Testis (tissue), 3 donors: ENCODE measurements around the gene OSBPL8. TPM values are rescaled to one million over a fixed set of nuclear protein-coding genes. Genes with fewer than 3 reads are reported as not detected.

ENCODE experiments used
- DNase-seq: peaks from one replicate; pipeline ENCODE4 v3.0.0-alpha.2; 2019
- H3K27ac ChIP-seq, 2 donors: fragments of 200-600 bp; sonication (generic); one replicate each; pipeline ENCODE4 v1.5.1; 2019
- H3K27me3 ChIP-seq: fragments of 200-600 bp; sonication (generic); one replicate; pipeline ENCODE4 v1.5.1; 2019
- H3K36me3 ChIP-seq: fragments of 200-600 bp; sonication (generic); one replicate; pipeline ENCODE4 v1.5.1; 2017; ENCODE audit warnings: low read depth; ENCODE audit errors: missing control alignments
- H3K4me1 ChIP-seq: fragments of 200-600 bp; sonication (generic); one replicate; pipeline ENCODE4 v1.5.1; 2019
- H3K4me3 ChIP-seq, 2 donors: fragments of 200-600 bp; sonication (generic); one replicate each; pipeline ENCODE4 v1.5.1; 2017 to 2019
- H3K9me3 ChIP-seq: fragments of 200-600 bp; sonication (generic); one replicate; pipeline ENCODE4 v1.5.1; 2017
- CTCF ChIP-seq, 3 experiments: fragments of 450-650 bp in 2 of 3; fragments of 200-600 bp in 1 of 3; sonication (generic) in 1 of 3; IDR thresholded peaks; one replicate each; pipeline ENCODE4 v1.5.1; 2016 to 2019; ENCODE audit warnings: antibody characterized with exemption in 3 of 3, mild to moderate bottlenecking in 2 of 3, moderate library complexity in 1 of 3
- POLR2A ChIP-seq: fragments of 450-650 bp; IDR thresholded peaks from one replicate; pipeline ENCODE4 v1.6.1; 2017; ENCODE audit warnings: antibody characterized with exemption, mild to moderate bottlenecking, moderate library complexity
- WGBS, 2 donors: methylation state at CpG; one replicate each; pipeline ENCODE4 v1.1.5; 2018; 5-methylcytosine and 5-hydroxymethylcytosine counted together
- intact Hi-C: fragments of 100-400 bp; cut with DNase I; formaldehyde crosslinking; loops from one replicate; pipeline ENCODE4 v1.15.1; 2023; ENCODE audit warnings: low total_unique reads
- polyA plus RNA-seq: library from polyadenylated mRNA; stranded (reverse); fragments of 350-450 nt; fragmentation: Illumina TruSeq; extraction: RNeasy Lipid Tissue Mini Kit (QIAGEN cat#74804); gene quantifications from one replicate; pipeline ENCODE4 v1.2.3, GENCODE V29; 2014; ENCODE audit warnings: low read depth, low replicate concordance; ENCODE audit not compliant: insufficient read depth
- total RNA-seq, 2 donors: library from RNA; depleted of rRNA; stranded (reverse); fragments of >200 nt; gene quantifications; one replicate each; pipeline ENCODE4 v1.2.3, GENCODE V29; 2016

OSBPL8 gene
- total and polyA plus RNA-seq, 3 donors from 2014 or later: 19.1 to 77.5 (median 64.3) TPM

GRCh38 chr12:76556368-76556767 is 3.2 kb downstream of the OSBPL8 start:
- H3K27me3 ChIP-seq: no peaks in the 10 kb centered on the region
- WGBS, 2 donors: 92 to 97% methylated on average over 4 of the region's 4 CpGs
- H3K4me3 ChIP-seq: no peak overlapping the region
- no peaks in the 10 kb centered on the region for H3K36me3 ChIP-seq
- H3K4me1 ChIP-seq: peaks cover 4% of the 10 kb centered on the region
- no peak overlapping the region for H3K27ac ChIP-seq
- no peak for DNase-seq
- intact Hi-C loops: no loop called here
- no peaks in the 10 kb centered on the region for H3K9me3 ChIP-seq
- TF ChIP-seq CTCF (IDR thresholded peaks at IDR 0.05) (no peak), POLR2A (no peak)

- H3K27me3 ChIP-seq: no peaks in the 10 kb centered on the region
- H3K4me3 ChIP-seq: no peak overlapping the region
- peaks cover 4% of the 10 kb centered on the region for H3K4me1 ChIP-seq
- no peak overlapping the region for H3K27ac ChIP-seq
- no peaks in the 10 kb centered on the region for H3K9me3 ChIP-seq
- intact Hi-C loops: no loop called here
- TF ChIP-seq CTCF (IDR thresholded peaks at IDR 0.05) (no peak), POLR2A (no peak)
- 54 to 82% methylated on average over 2 of the region's 2 CpGs for WGBS, 2 donors
- DNase-seq: no peak
- H3K36me3 ChIP-seq: no peaks in the 10 kb centered on the region
Observed at GRCh38 chr12:76555797-76556196, 3.8 kb downstream of the OSBPL8 start.

- TF ChIP-seq CTCF (IDR thresholded peaks at IDR 0.05) (no peak), POLR2A (no peak)
Observed at GRCh38 chr12:76555231-76555767, 4.3 kb downstream of the OSBPL8 start.

GRCh38 chr12:76554405-76555230 is 5.0 kb downstream of the OSBPL8 start:
- DNase-seq: no peak
- Histone ChIP-seq H3K27ac (no peak overlapping the region), H3K9me3 (no peaks in the 10 kb centered on the region), H3K4me1 (peaks cover 4% of the 10 kb centered on the region), H3K36me3 (no peaks in the 10 kb centered on the region), H3K27me3 (no peaks in the 10 kb centered on the region), H3K4me3 (no peak overlapping the region)
- TF ChIP-seq CTCF (IDR thresholded peaks at IDR 0.05) (no peak), POLR2A (no peak)
- intact Hi-C loops: no loop called here
- 92 to 98% methylated on average over 2 of the region's 2 CpGs for WGBS, 2 donors

More at GRCh38 chr12:76555231-76555767, 4.3 kb downstream of the OSBPL8 start:
- no peak overlapping the region for H3K4me3 ChIP-seq
- peaks cover 4% of the 10 kb centered on the region for H3K4me1 ChIP-seq
- no peaks in the 10 kb centered on the region for H3K9me3 ChIP-seq
- no peaks in the 10 kb centered on the region for H3K27me3 ChIP-seq
- 78 to 83% methylated on average over 7 of the region's 7 CpGs for WGBS, 2 donors
- H3K36me3 ChIP-seq: no peaks in the 10 kb centered on the region
- no peak overlapping the region for H3K27ac ChIP-seq
- intact Hi-C loops: no loop called here
- no peak for DNase-seq
